GM10847 (cell line): ENCODE measurements around the gene DNAJC30.

Experiments
- POLR2A ChIP-seq: IDR thresholded peaks from 2 replicates; pipeline ENCODE4 v1.6.1; 2011; ENCODE audit not compliant: insufficient read length; ENCODE audit errors: extremely low read depth

Gene DNAJC30

GRCh38 chr7:73645643-73646174, 37.5 kb downstream of the DNAJC30 start:
- TF ChIP-seq POLR2A: no peak

- no peak for TF ChIP-seq POLR2A
These were observed 38.5 kb downstream of the DNAJC30 start for GRCh38 chr7:73644688-73645286.

- TF ChIP-seq POLR2A: no peak
These were observed 40.4 kb downstream of the DNAJC30 start for GRCh38 chr7:73642834-73643233.

- TF ChIP-seq POLR2A: no peak
These were observed 44.3 kb downstream of the DNAJC30 start for GRCh38 chr7:73638911-73639310.

- no peak for TF ChIP-seq POLR2A
These were observed 47.6 kb downstream of the DNAJC30 start for GRCh38 chr7:73635428-73636200.

- TF ChIP-seq POLR2A: no peak
These were observed 49.4 kb downstream of the DNAJC30 start for GRCh38 chr7:73633844-73634243.

- no peak for TF ChIP-seq POLR2A
These were observed 49.9 kb downstream of the DNAJC30 start for GRCh38 chr7:73633323-73633722.

- no peak for TF ChIP-seq POLR2A
These were observed 51.7 kb downstream of the DNAJC30 start for GRCh38 chr7:73631558-73631957.
